Measurements from ENCODE around the gene STAU1. TPM values are rescaled to one million over a fixed set of nuclear protein-coding genes. Genes with fewer than 3 reads are reported as not detected.
A peak's percentile ranks its signal among the peaks of the same experiment; 100 is the strongest.

The STAU1 gene
- total and polyA plus RNA-seq, 2 of the 13 experiments (the other 11 are each of a cell fraction or from before 2014, with no cell fraction given): 119 to 133 TPM

DNA sequence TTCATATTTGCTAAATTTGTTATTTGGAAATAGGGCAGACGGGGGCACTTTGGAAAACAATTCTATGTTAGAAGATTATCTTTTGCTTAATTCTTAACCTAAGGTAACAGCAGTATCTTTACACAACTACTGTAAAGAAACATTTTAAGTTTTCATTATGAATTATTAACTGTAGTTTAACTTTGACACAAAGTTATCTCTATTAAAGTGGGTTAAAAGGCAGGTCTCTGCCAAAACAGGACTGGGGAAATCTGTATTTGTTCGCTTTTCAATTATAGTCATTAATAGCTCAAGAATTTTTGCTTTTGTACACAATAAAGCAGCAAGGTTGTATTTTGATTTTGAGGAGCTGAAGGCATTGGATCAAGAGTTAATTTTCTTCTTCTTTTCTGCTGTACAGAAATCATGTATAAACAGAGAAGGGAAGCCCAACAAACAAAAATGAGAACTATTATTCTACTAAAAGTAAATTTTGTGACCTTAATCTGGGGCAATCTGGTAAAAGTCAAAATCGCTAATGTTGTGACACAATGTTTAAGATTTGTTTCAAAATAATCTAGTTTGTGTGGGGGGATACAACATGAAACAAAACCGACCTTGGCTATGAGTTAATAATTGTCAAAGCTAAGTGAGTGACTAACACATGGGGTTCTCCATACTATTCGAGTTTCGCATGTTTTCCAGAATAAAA lies 2.9 kb downstream of the STAU1 start (continued):
- TF ChIP-seq ZNF619 (CRISPR knock-in tag; IDR thresholded peaks at IDR 0.05): no peak
- TF ChIP-seq NFE2L2 (IDR thresholded peaks at IDR 0.05; ENCODE audit: low read length): no peak
- TF ChIP-seq PAX8 (CRISPR knock-in tag; IDR thresholded peaks at IDR 0.05; ENCODE audit: borderline replicate concordance): no peak
- peak; percentile 93 for TF ChIP-seq CEBPB (IDR thresholded peaks at IDR 0.05; ENCODE audit: borderline replicate concordance, low read depth, low read length)
- TF ChIP-seq, protein P1, sequence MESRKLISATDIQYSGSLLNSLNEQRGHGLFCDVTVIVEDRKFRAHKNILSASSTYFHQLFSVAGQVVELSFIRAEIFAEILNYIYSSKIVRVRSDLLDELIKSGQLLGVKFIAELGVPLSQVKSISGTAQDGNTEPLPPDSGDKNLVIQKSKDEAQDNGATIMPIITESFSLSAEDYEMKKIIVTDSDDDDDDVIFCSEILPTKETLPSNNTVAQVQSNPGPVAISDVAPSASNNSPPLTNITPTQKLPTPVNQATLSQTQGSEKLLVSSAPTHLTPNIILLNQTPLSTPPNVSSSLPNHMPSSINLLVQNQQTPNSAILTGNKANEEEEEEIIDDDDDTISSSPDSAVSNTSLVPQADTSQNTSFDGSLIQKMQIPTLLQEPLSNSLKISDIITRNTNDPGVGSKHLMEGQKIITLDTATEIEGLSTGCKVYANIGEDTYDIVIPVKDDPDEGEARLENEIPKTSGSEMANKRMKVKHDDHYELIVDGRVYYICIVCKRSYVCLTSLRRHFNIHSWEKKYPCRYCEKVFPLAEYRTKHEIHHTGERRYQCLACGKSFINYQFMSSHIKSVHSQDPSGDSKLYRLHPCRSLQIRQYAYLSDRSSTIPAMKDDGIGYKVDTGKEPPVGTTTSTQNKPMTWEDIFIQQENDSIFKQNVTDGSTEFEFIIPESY (CRISPR knock-in tag; IDR thresholded peaks at IDR 0.05): no peak
- TF ChIP-seq ATF6 (CRISPR knock-in tag; conservative IDR thresholded peaks at IDR 0.05): 0 out of 2 replicates have a peak, but pooled peaks have one; percentile 34
- TF ChIP-seq BRD4 (CRISPR knock-in tag; IDR thresholded peaks at IDR 0.05): no peak
- TF ChIP-seq E2F5 (CRISPR knock-in tag; conservative IDR thresholded peaks at IDR 0.05): no peak
- TF ChIP-seq ZHX1 (CRISPR knock-in tag; IDR thresholded peaks at IDR 0.05; ENCODE audit: low read depth): no peak
- no peak for TF ChIP-seq ZNF512B (CRISPR knock-in tag; IDR thresholded peaks at IDR 0.05; ENCODE audit: borderline replicate concordance)
- no peak for TF ChIP-seq MEIS1 (CRISPR knock-in tag; IDR thresholded peaks at IDR 0.05; ENCODE audit: borderline replicate concordance)
- no peak for TF ChIP-seq RXRA (CRISPR knock-in tag; IDR thresholded peaks at IDR 0.05)
- no peak for TF ChIP-seq ZNF362 (CRISPR knock-in tag; IDR thresholded peaks at IDR 0.05; ENCODE audit: borderline replicate concordance)
